ENCODE results near the gene FAM9C. TPM values are rescaled to one million over a fixed set of nuclear protein-coding genes. Genes with fewer than 3 reads are reported as not detected.
"Not testable (repeated sequence)": the region's sequence is repeated elsewhere in the genome, so short reads cannot be mapped to it uniquely, and the experiment has no call there.

The FAM9C gene
- total and polyA plus RNA-seq, 2 donors (not counting 1 experiment from before 2014, with no cell fraction given): not detected

- H3K4me3 Mint-ChIP-seq: no peak overlapping the region
- H3K9ac ChIP-seq (ENCODE audit: low read length): no peak overlapping the region
- H3K4me2 ChIP-seq (replicated peaks; ENCODE audit: low read depth, low read length, poor library complexity, severe bottlenecking): no peak overlapping the region
- ChIA-PET POLR2A (no interaction called here), CTCF (interaction anchor here (1.5 kb wide), 1 partner anchor 424 kb away, joined by 3 read pairs; no protein-coding TSS in a partner anchor)
- H3K27ac Mint-ChIP-seq: no peak overlapping the region
- no peaks in the 10 kb centered on the region for H4K20me1 ChIP-seq (ENCODE audit: control insufficient read depth, insufficient read depth, low read length, poor library complexity, severe bottlenecking)
- H3K36me3 ChIP-seq (replicated peaks in 1 of 2; ENCODE audit: control extremely low read depth in 1 of 2, control insufficient read depth in 1 of 2, extremely low read depth in 1 of 2, insufficient read depth in 2 of 2, low read length in 1 of 2): no peaks in the 10 kb centered on the region
- H3K4me3 ChIP-seq (ENCODE audit: control extremely low read depth in 1 of 5, extremely low read depth in 1 of 5, insufficient read depth in 1 of 5, low read depth in 2 of 5, low read length in 4 of 5): no peak overlapping the region
- WGBS (ENCODE audit: insufficient coverage): no CpG with 5 or more reads among the region's 2 CpGs
- ATAC-seq (ENCODE audit: low read depth): no peak
- no peaks in the 10 kb centered on the region for H3K27me3 ChIP-seq (replicated peaks in 1 of 4; ENCODE audit: control extremely low read depth in 1 of 4, control insufficient read depth in 3 of 4, insufficient read depth in 4 of 4, low read length in 3 of 4)
- H3K9me3 Mint-ChIP-seq (ENCODE audit: insufficient read depth): peaks cover 4% of the 10 kb centered on the region
- peaks cover 0 to 2% of the 10 kb centered on the region in 2 donors for H3K4me1 ChIP-seq (ENCODE audit: control insufficient read depth in 2 of 2, insufficient read depth in 2 of 2, low read length in 2 of 2)
- TF ChIP-seq EZH2 (IDR thresholded peaks at IDR 0.05; ENCODE audit: borderline replicate concordance, insufficient read depth, low read depth, low read length, poor library complexity, severe bottlenecking) (no peak), CTCF (IDR thresholded peaks at IDR 0.05) (no peak)
- H3K27ac ChIP-seq (ENCODE audit: low read length in 2 of 2): no peak overlapping the region
- intact Hi-C loops (cut with micrococcal nuclease): no loop called here
- DNase-seq: no peak
- H2AFZ ChIP-seq (ENCODE audit: insufficient read depth, low read depth, low read length, poor library complexity, severe bottlenecking): no peak overlapping the region
- H3K27me3 Mint-ChIP-seq: no peaks in the 10 kb centered on the region
- peaks cover 2 to 16% (median 4%) of the 10 kb centered on the region in 3 donors for H3K9me3 ChIP-seq (ENCODE audit: control extremely low read depth in 1 of 3, control insufficient read depth in 2 of 3, insufficient read depth in 1 of 3, low read length in 2 of 3)
- no peaks in the 10 kb centered on the region for H3K79me2 ChIP-seq (ENCODE audit: control insufficient read depth, insufficient read depth, low read length)
- peaks cover 25% of the 10 kb centered on the region for H3K4me1 Mint-ChIP-seq
Observed at GRCh38 chrX:13064599-13065143, 20.3 kb upstream of the FAM9C start.

- H3K27me3 Mint-ChIP-seq; H3K27me3 ChIP-seq (replicated peaks in 1 of 4; ENCODE audit: control extremely low read depth in 1 of 4, control insufficient read depth in 3 of 4, insufficient read depth in 4 of 4, low read length in 3 of 4); H3K4me3 ChIP-seq (ENCODE audit: control extremely low read depth in 1 of 5, extremely low read depth in 1 of 5, insufficient read depth in 1 of 5, low read depth in 2 of 5, low read length in 4 of 5); H4K20me1 ChIP-seq (ENCODE audit: control insufficient read depth, insufficient read depth, low read length, poor library complexity, severe bottlenecking); H3K9me3 Mint-ChIP-seq (ENCODE audit: insufficient read depth); DNase-seq; H3K4me2 ChIP-seq (replicated peaks; ENCODE audit: low read depth, low read length, poor library complexity, severe bottlenecking); H3K9ac ChIP-seq (ENCODE audit: low read length); H3K79me2 ChIP-seq (ENCODE audit: control insufficient read depth, insufficient read depth, low read length); H3K4me3 Mint-ChIP-seq; H3K9me3 ChIP-seq (ENCODE audit: control extremely low read depth in 1 of 3, control insufficient read depth in 2 of 3, insufficient read depth in 1 of 3, low read length in 2 of 3); ATAC-seq (ENCODE audit: low read depth); H3K27ac Mint-ChIP-seq; H3K4me1 ChIP-seq (ENCODE audit: control insufficient read depth in 2 of 2, insufficient read depth in 2 of 2, low read length in 2 of 2); H2AFZ ChIP-seq (ENCODE audit: insufficient read depth, low read depth, low read length, poor library complexity, severe bottlenecking); H3K36me3 ChIP-seq (replicated peaks in 1 of 2; ENCODE audit: control extremely low read depth in 1 of 2, control insufficient read depth in 1 of 2, extremely low read depth in 1 of 2, insufficient read depth in 2 of 2, low read length in 1 of 2); H3K27ac ChIP-seq (ENCODE audit: low read length in 2 of 2); intact Hi-C loops (cut with micrococcal nuclease): not testable (repeated sequence)
- ChIA-PET CTCF (interaction anchor here (1.5 kb wide), 1 partner anchor 425 kb away, joined by 3 read pairs; no protein-coding TSS in a partner anchor), POLR2A (interaction anchor here (0.9 kb wide), 1 partner anchor 12 kb away, joined by 9 read pairs; no protein-coding TSS in a partner anchor)
- peaks cover 29% of the 10 kb centered on the region for H3K4me1 Mint-ChIP-seq
- no CpG with 5 or more reads among the region's 2 CpGs for WGBS (ENCODE audit: insufficient coverage)
Observed at GRCh38 chrX:13063124-13063523, 18.7 kb upstream of the FAM9C start.

DNA sequence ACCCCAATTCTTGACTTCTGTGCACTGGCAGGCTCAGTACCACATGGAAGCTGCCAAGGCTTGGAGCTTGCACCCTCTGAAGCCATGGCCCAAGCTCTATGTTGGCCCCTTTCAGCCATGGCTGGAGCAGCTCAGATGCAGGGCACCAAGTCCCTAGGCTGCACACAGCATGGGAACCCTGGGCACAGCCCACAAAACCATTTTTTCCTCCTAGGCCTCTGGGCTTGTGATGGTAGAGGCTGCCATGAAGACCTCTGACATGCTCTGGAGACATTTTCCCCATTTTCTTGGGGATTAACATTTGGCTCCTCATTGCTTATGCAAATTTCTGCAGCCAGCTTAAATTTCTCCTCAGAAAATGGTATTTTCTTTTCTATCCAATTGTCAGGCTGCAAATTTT is 17.9 kb upstream of the FAM9C start:
- ATAC-seq (ENCODE audit: low read depth); H3K9me3 ChIP-seq (ENCODE audit: control extremely low read depth in 1 of 3, control insufficient read depth in 2 of 3, insufficient read depth in 1 of 3, low read length in 2 of 3); H3K9ac ChIP-seq (ENCODE audit: low read length); intact Hi-C loops (cut with micrococcal nuclease); H3K4me2 ChIP-seq (replicated peaks; ENCODE audit: low read depth, low read length, poor library complexity, severe bottlenecking); H3K4me3 Mint-ChIP-seq; H3K4me3 ChIP-seq (ENCODE audit: control extremely low read depth in 1 of 5, extremely low read depth in 1 of 5, insufficient read depth in 1 of 5, low read depth in 2 of 5, low read length in 4 of 5); H3K36me3 ChIP-seq (replicated peaks in 1 of 2; ENCODE audit: control extremely low read depth in 1 of 2, control insufficient read depth in 1 of 2, extremely low read depth in 1 of 2, insufficient read depth in 2 of 2, low read length in 1 of 2); H3K27me3 Mint-ChIP-seq; H3K79me2 ChIP-seq (ENCODE audit: control insufficient read depth, insufficient read depth, low read length); H3K27me3 ChIP-seq (replicated peaks in 1 of 4; ENCODE audit: control extremely low read depth in 1 of 4, control insufficient read depth in 3 of 4, insufficient read depth in 4 of 4, low read length in 3 of 4); CTCF ChIA-PET; H2AFZ ChIP-seq (ENCODE audit: insufficient read depth, low read depth, low read length, poor library complexity, severe bottlenecking); H3K4me1 ChIP-seq (ENCODE audit: control insufficient read depth in 2 of 2, insufficient read depth in 2 of 2, low read length in 2 of 2); H4K20me1 ChIP-seq (ENCODE audit: control insufficient read depth, insufficient read depth, low read length, poor library complexity, severe bottlenecking); H3K9me3 Mint-ChIP-seq (ENCODE audit: insufficient read depth); H3K27ac Mint-ChIP-seq; H3K27ac ChIP-seq (ENCODE audit: low read length in 2 of 2); POLR2A ChIA-PET; DNase-seq: not testable (repeated sequence)
- peaks cover 35% of the 10 kb centered on the region for H3K4me1 Mint-ChIP-seq

Data from B cell (primary cell).